CD14-positive monocyte (primary cell): Measurements from ENCODE around the gene ANTKMT. TPM values are rescaled to one million over a fixed set of nuclear protein-coding genes. Genes with fewer than 3 reads are reported as not detected.

Experiments used
- DNase-seq, 3 donors: peaks; one replicate each; pipeline ENCODE4 v3.0.0-alpha.2; 2011 to 2022
- H2AFZ ChIP-seq: 2 replicates; pipeline ENCODE4 v1.6.0; 2012; ENCODE audit warnings: mild to moderate bottlenecking, low read depth, low read length, inconsistent platforms; ENCODE audit not compliant: insufficient read depth, poor library complexity, severe bottlenecking
- H3K27ac ChIP-seq, 2 donors: 1 replicate in 1 of 2; 2 replicates in 1 of 2; pipeline ENCODE4 v1.5.1; 2012 to 2013; ENCODE audit warnings: low read length in 2 of 2, control low read depth in 1 of 2, inconsistent platforms in 1 of 2, low read depth in 1 of 2, mild to moderate bottlenecking in 1 of 2
- H3K27me3 ChIP-seq, 2 donors: one replicate each; pipeline versions ENCODE4 v1.6.0 to v1.6.1; 2011 to 2013; ENCODE audit warnings: low read length in 2 of 2; ENCODE audit not compliant: control insufficient read depth in 2 of 2, insufficient read depth in 2 of 2
- H3K36me3 ChIP-seq, 2 donors: replicated peaks in 1 of 2; 1 replicate in 1 of 2; 2 replicates in 1 of 2; pipeline versions ENCODE4 v1.5.1 to v1.6.1; 2012 to 2013; ENCODE audit warnings: low read length in 2 of 2, control low read depth in 1 of 2, inconsistent platforms in 1 of 2, mild to moderate bottlenecking in 1 of 2; ENCODE audit not compliant: insufficient read depth in 2 of 2, control insufficient read depth in 1 of 2
- H3K4me1 ChIP-seq, 2 donors: 1 replicate in 1 of 2; 2 replicates in 1 of 2; pipeline versions ENCODE4 v1.5.1 to v1.6.1; 2012 to 2013; ENCODE audit warnings: low read length in 2 of 2, control low read depth in 1 of 2, inconsistent platforms in 1 of 2, mild to moderate bottlenecking in 1 of 2, moderate library complexity in 1 of 2; ENCODE audit not compliant: insufficient read depth in 2 of 2, control insufficient read depth in 1 of 2
- H3K4me2 ChIP-seq: replicated peaks from 2 replicates; pipeline ENCODE3; 2012; ENCODE audit warnings: low read length, moderate library complexity, mild to moderate bottlenecking; ENCODE audit not compliant: poor library complexity, severe bottlenecking; ENCODE audit errors: extremely low read depth
- H3K4me3 ChIP-seq, 3 experiments: fragments of 200-600 bp in 1 of 3; sonication (generic) in 1 of 3; replicated peaks in 1 of 3; 1 replicate in 2 of 3; 2 replicates in 1 of 3; pipeline ENCODE4 v1.5.1; 2011 to 2013; ENCODE audit warnings: low read length in 3 of 3, mild to moderate bottlenecking in 3 of 3, control low read depth in 2 of 3, low read depth in 2 of 3, inconsistent platforms in 1 of 3, moderate library complexity in 1 of 3
- H3K79me2 ChIP-seq: 2 replicates; pipeline ENCODE4 v1.6.0; 2012; ENCODE audit warnings: mild to moderate bottlenecking, control low read depth, inconsistent platforms, low read length, moderate library complexity; ENCODE audit not compliant: insufficient read depth
- H3K9ac ChIP-seq: 2 replicates; pipeline ENCODE4 v1.6.0; 2017; ENCODE audit warnings: low read length, mild to moderate bottlenecking; ENCODE audit not compliant: insufficient read depth, poor library complexity, severe bottlenecking
- H3K9me3 ChIP-seq, 2 donors: replicated peaks in 1 of 2; 1 replicate in 1 of 2; 2 replicates in 1 of 2; pipeline versions ENCODE4 v1.5.1 to v1.6.1; 2012 to 2013; ENCODE audit warnings: low read length in 2 of 2, control low read depth in 1 of 2; ENCODE audit not compliant: control insufficient read depth in 1 of 2, insufficient read depth in 1 of 2
- H4K20me1 ChIP-seq: 2 replicates; pipeline ENCODE4 v1.6.0; 2012; ENCODE audit warnings: mild to moderate bottlenecking, low read length, control low read depth, moderate library complexity; ENCODE audit not compliant: insufficient read depth
- H3K27ac Mint-ChIP-seq, 7 donors: one replicate each; pipeline ENCODE4 v1.8.0; 2020; ENCODE audit warnings: mild to moderate bottlenecking in 7 of 7, mixed read lengths in 7 of 7, moderate library complexity in 6 of 7, inconsistent platforms in 2 of 7
- H3K27me3 Mint-ChIP-seq, 3 donors: one replicate each; pipeline ENCODE4 v1.8.0; 2021 to 2022; ENCODE audit warnings: low read depth in 3 of 3, mild to moderate bottlenecking in 3 of 3, mixed read lengths in 3 of 3, moderate library complexity in 3 of 3, inconsistent platforms in 1 of 3
- H3K36me3 Mint-ChIP-seq, 2 donors: one replicate each; pipeline ENCODE4 v1.8.0; 2020; ENCODE audit warnings: mixed read lengths in 2 of 2, inconsistent platforms in 1 of 2, mild to moderate bottlenecking in 1 of 2
- H3K4me1 Mint-ChIP-seq: one replicate; pipeline ENCODE4 v1.8.0; 2020; ENCODE audit warnings: mild to moderate bottlenecking, mixed read lengths
- H3K4me3 Mint-ChIP-seq, 2 donors: one replicate each; pipeline ENCODE4 v1.8.0; 2020; ENCODE audit warnings: mild to moderate bottlenecking in 2 of 2, mixed read lengths in 2 of 2, moderate library complexity in 1 of 2
- H3K9me3 Mint-ChIP-seq, 7 donors: one replicate each; pipeline ENCODE4 v1.8.0; 2020 to 2022; ENCODE audit warnings: mixed read lengths in 7 of 7, mild to moderate bottlenecking in 6 of 7, moderate library complexity in 6 of 7, inconsistent platforms in 2 of 7
- CTCF ChIP-seq: fragments of 200-600 bp; IDR thresholded peaks from one replicate; pipeline ENCODE4 v1.8.0; 2022; ENCODE audit warnings: antibody characterized with exemption, mild to moderate bottlenecking
- WGBS: methylation state at CpG from one replicate; pipeline ENCODE4 v1.1.5; 2013; ENCODE audit warnings: missing lambda C conversion rate; ENCODE audit not compliant: insufficient coverage; 5-methylcytosine and 5-hydroxymethylcytosine counted together
- intact Hi-C, 2 donors: fragments of 100-400 bp; cut with micrococcal nuclease; formaldehyde crosslinking; loops; one replicate each; pipeline versions ENCODE4 v1.15.0 to v1.15.1; 2023
- polyA plus RNA-seq, 3 donors: library from polyadenylated mRNA; depleted of rRNA in 1 of 3; unstranded in 2 of 3; stranded (reverse) in 1 of 3; fragments of 300-500 nt in 2 of 3; fragments of >200 nt in 1 of 3; fragmentation: Illumina TruSeq in 2 of 3; gene quantifications; 1 replicate in 2 of 3; 2 replicates in 1 of 3; pipeline ENCODE4 v1.2.3, GENCODE V29; 2012 to 2021

Gene ANTKMT
- polyA plus RNA-seq, 3 donors: 21.5 to 56.3 (median 34.4) TPM

- Histone ChIP-seq H3K27me3 (no peaks in the 10 kb centered on the region), H3K4me2 (no peak overlapping the region), H3K4me3 (no peak overlapping the region), H4K20me1 (no peaks in the 10 kb centered on the region), H3K79me2 (no peaks in the 10 kb centered on the region), H2AFZ (no peak overlapping the region), H3K4me1 (peaks cover 5 to 6% of the 10 kb centered on the region in 2 donors), H3K9me3 (no peaks in the 10 kb centered on the region), H3K9ac (no peak overlapping the region), H3K36me3 (no peaks in the 10 kb centered on the region), H3K27ac (no peak overlapping the region)
- Mint-ChIP-seq H3K27ac (no peak overlapping the region), H3K4me1 (peaks cover 4% of the 10 kb centered on the region), H3K4me3 (no peak overlapping the region), H3K27me3 (peaks cover 0 to 2% (median 1%) of the 10 kb centered on the region in 3 donors), H3K36me3 (no peaks in the 10 kb centered on the region), H3K9me3 (no peaks in the 10 kb centered on the region)
- DNase-seq: no peak
- WGBS: 97% methylated on average over 8 of the region's 17 CpGs
- intact Hi-C loops: no loop called here
- no peak for TF ChIP-seq CTCF
These were observed 41.8 kb downstream of the ANTKMT start for GRCh38 chr16:762595-763268.

DNA sequence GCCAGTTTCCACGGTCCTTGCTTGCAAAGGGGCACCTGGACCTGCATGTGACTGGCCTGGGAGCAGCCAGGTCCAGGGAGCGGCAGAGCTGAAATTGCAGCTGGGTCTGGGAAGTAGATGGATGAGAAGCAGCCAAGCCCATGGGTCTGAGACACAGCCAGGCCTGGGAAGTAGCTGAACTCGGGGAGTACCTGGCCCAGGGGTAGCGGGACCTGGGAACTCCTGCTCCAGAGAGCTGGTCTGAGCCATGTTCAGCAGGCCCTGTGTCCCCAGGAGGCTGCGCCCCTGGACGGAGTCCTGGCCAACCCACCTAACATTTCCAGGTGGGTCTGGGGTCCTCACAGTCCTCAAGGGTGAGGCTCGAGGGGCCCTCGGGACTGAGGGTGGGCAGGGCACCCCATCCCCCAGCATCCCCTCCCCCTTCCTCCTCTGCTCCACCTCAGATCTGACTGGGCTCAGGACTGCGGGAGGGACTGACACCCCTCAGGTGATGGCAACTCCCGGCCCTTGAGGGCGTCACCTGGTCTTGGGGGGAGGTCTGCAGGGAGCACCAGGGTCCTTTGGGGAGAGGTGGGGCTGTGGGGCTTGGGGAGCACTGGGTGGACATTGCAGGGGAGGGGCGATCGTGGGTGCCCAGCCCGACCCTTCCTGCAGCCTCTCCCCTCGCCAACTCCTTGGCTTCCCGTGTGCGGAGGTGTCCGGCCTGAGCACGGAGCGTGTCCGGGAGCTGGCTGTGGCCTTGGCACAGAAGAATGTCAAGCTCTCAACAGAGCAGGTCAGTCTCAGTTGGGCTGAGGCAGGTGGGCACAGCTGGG lies 42.6 kb downstream of the ANTKMT start:
- 96% methylated on average over 16 of the region's 21 CpGs for WGBS
- intact Hi-C loops: no loop called here
- no peak for DNase-seq
- no peak overlapping the region for H2AFZ ChIP-seq
- Mint-ChIP-seq H3K9me3 (no peaks in the 10 kb centered on the region), H3K4me1 (no peaks in the 10 kb centered on the region), H3K4me3 (no peak overlapping the region), H3K27me3 (peaks cover 0 to 6% (median 1%) of the 10 kb centered on the region in 3 donors), H3K36me3 (no peaks in the 10 kb centered on the region), H3K27ac (no peak overlapping the region)
- no peaks in the 10 kb centered on the region for H3K4me1 ChIP-seq
- H3K9ac ChIP-seq: no peak overlapping the region
- no peaks in the 10 kb centered on the region for H3K36me3 ChIP-seq
- H3K9me3 ChIP-seq: no peaks in the 10 kb centered on the region
- no peaks in the 10 kb centered on the region for H3K79me2 ChIP-seq
- H3K4me2 ChIP-seq: no peak overlapping the region
- no peak overlapping the region for H3K27ac ChIP-seq
- H4K20me1 ChIP-seq: no peaks in the 10 kb centered on the region
- no peak for TF ChIP-seq CTCF
- no peak overlapping the region for H3K4me3 ChIP-seq
- no peaks in the 10 kb centered on the region for H3K27me3 ChIP-seq
